AG09319 (cell line): ENCODE results near the gene TTC7B.

ENCODE experiments used
- DNase-seq: peaks from one replicate; pipeline ENCODE4 v3.0.0-alpha.2; 2010; ENCODE audit warnings: low read depth; ENCODE audit errors: extremely low read depth
- TF ChIP-seq, protein P1 (sequence below): IDR thresholded peaks from 2 replicates; pipeline ENCODE4 v1.5.1; 2011; ENCODE audit warnings: low read depth, mild to moderate bottlenecking, inconsistent platforms, low read length, moderate library complexity

The TTC7B gene

DNA sequence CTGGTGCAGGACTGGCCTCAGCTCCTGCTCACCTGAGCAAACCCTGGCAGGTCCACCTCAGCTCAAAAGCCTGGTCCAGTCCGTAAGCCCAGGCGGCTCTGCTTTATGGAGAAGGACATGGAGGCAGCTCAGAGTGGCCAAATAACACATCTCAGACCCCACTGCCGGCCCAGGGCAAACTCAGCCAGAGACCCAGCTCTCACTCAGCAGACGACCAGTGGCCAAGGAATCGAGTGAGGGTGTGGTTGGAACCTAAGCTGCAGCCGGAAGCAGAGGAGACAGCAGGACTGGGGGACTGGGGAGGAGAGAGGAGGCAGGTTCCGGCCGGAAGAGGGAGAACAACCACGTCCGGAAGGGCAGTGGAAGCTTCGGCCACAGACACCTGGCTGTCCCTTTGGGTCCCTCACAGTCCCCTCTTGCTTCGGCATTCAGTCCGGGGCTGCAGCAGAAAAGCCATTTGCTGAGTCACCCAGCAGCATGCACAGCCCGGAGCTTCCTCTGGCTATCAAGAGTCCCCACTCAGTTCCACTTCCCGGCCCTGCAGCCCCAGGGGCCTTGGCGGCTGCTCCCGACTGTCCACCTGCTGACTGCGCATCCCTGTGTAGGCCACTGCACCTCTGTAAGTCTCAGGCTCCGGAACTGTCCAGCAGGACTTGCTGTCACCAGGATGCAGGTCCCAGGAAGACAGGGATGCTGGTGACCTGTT is 315.4 kb downstream of the TTC7B start:
- no peak for DNase-seq
- TF ChIP-seq, protein P1, sequence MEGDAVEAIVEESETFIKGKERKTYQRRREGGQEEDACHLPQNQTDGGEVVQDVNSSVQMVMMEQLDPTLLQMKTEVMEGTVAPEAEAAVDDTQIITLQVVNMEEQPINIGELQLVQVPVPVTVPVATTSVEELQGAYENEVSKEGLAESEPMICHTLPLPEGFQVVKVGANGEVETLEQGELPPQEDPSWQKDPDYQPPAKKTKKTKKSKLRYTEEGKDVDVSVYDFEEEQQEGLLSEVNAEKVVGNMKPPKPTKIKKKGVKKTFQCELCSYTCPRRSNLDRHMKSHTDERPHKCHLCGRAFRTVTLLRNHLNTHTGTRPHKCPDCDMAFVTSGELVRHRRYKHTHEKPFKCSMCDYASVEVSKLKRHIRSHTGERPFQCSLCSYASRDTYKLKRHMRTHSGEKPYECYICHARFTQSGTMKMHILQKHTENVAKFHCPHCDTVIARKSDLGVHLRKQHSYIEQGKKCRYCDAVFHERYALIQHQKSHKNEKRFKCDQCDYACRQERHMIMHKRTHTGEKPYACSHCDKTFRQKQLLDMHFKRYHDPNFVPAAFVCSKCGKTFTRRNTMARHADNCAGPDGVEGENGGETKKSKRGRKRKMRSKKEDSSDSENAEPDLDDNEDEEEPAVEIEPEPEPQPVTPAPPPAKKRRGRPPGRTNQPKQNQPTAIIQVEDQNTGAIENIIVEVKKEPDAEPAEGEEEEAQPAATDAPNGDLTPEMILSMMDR = no peak

DNA sequence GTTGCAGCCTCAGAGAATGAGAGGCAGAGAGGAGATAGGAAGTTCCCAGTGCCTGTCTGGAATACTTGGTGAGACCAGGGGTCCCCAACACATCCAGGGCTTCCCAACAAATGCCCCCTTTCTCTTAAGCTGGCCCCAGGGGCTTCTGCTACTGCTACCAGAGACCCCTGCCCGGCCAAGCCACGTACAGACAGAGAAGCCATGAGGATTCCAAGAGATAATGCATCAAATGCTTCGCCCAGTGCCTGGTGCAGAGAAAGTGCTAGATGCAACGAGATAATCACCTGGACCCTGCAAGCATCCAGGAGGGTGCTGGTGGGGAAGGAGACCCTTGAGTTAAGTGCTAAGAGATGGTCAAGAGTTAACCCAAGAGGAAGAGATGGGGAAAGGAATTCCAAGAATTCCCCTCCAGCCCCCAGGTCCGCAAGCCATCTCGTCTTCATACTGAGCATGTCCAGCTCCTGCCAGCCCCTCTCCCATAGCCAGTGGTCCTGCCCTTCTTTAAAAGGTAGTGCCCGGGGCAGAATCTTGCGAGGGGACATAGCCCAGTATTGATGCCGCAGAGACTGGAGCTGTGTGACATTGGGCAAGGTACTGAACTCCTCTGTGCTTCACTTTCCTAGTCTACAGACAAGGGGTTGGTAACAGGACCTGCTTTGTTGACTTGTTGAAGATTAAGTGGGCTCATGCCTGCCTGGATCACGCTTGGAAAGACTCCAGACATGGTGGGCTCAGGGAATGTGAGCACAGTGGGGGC is 316.1 kb downstream of the TTC7B start:
- TF ChIP-seq, protein P1 = no peak
- no peak for DNase-seq

DNA sequence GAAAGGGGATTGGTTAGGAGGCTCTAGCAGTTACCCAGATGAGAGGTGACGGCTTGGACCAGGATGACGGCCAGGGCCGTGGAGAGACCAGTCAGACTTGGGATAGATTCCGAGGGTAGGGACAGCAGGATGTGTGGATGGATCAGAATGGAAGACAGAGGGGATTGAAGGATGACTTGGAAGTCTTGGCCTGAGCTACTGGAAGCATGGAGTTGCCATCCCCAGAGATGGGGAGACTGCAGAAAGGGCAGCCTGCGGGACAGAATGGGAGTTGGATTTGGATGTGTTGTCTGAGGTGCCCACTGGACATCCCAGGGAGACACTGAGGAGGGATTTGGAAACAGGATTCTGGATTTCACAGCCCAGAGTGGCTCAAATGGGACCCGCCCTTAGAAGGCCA is 317.1 kb downstream of the TTC7B start:
- TF ChIP-seq, protein P1 = no peak
- no peak for DNase-seq

DNA sequence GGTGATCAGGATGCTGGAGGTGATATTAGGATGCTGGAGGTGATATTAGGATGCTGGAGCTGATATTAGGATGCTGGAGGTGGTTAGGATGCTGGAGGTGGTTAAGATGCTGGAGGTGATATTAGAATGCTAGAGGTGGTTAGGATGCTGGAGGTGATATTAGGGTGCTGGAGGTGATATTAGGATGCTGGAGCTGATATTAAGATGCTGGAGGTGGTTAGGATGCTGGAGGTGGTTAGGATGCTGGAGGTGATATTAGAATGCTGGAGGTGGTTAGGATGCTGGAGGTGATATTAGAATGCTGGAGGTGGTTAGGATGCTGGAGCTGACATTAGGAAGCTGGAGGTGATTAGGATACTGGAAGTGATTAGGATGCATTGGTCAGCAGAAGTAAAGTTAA is 318.0 kb downstream of the TTC7B start:
- TF ChIP-seq, protein P1 = no peak
- no peak for DNase-seq

DNA sequence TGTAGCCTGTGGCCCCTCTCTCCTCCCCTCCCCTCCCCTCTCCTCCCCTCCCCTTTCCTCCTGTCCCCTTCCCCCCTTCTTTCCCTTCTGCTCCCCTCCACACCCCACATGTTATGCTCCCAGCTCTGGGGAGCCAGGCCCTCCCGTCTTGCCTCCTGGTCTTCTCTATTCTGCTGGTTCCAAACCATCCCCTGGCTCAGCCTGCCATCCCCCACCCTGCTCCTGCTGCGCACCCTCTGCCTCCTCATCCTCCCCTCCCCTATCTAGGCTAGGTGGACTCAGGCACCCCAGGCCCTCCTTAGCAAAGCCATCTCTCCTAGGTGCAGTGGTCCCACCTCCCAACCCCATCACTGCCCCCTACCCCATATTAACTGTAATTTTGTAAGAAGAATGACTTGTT is 319.9 kb downstream of the TTC7B start:
- no peak for DNase-seq
- TF ChIP-seq, protein P1 = no peak

DNA sequence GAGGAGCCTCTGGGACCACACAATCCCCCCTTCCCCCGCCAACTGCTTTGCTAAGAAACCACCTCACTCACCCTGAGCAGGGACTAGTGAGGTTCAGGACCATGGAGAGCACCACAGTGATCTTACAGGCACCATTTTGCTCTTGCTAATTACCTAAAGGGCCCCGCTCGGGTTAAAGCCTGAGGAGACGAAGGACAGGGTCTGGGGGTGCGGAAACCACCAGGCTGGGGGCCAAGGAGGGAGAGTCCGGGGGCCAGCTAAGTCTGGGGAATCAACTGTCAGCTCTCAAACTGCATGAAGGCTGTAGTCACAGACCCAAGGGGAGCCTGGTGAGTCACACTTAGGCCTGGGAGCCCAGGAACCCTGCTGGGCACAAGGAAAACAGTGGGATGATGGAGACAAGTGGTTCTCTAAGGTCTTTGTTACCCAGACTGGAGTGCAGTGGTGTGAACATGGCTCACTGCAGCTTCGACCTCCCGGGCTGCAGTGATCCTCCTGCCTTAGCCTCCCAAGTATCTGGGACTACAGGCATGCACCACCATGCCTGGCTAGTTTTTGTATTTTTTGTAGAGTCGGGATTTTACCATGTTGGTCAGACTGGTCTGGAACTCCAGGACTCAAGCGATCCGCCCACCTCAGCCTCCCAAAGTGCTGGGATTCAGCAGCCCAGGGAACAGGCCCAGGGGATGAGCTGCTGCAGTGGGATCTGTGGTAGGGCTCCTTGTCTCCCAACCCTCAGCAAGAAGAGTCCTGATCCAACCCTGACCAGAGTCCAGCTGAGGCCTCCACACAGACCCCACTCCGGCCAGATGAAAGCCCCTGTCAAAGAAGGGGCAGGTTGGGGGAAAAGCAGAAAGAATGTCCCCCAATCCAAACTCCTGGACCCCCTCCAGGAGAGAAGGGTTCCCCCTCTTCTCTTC is 320.6 kb downstream of the TTC7B start:
- TF ChIP-seq, protein P1 = no peak
- DNase-seq = peak; percentile 16
